ENCODE data around the gene CDK5RAP2.

- TF ChIP-seq GATA2 (IDR thresholded peaks at IDR 0.05; ENCODE audit: low read depth, low read length): no peak
- no peak for TF ChIP-seq GATA3 (IDR thresholded peaks at IDR 0.05; ENCODE audit: low read depth, low read length)
These were observed 31.7 kb upstream of the CDK5RAP2 start for GRCh38 chr9:120611690-120612068.

Data from SH-SY5Y (cell line).